Left ventricle myocardium inferior (tissue), 1 donor: ENCODE measurements around the gene KMO. TPM values are rescaled to one million over a fixed set of nuclear protein-coding genes. Genes with fewer than 3 reads are reported as not detected.

Experiments
- DNase-seq: peaks from one replicate; pipeline ENCODE4 v3.0.0-alpha.2; 2020
- H3K27ac ChIP-seq: fragments of 200-600 bp; replicated peaks from 2 replicates; pipeline ENCODE4 v1.8.0; 2021
- H3K27me3 ChIP-seq: fragments of 200-600 bp; 2 replicates; pipeline ENCODE4 v1.8.0; 2021; ENCODE audit warnings: low read depth
- H3K36me3 ChIP-seq: fragments of 200-600 bp; 2 replicates; pipeline ENCODE4 v1.8.0; 2021
- H3K4me1 ChIP-seq: fragments of 200-600 bp; 2 replicates; pipeline ENCODE4 v1.8.0; 2021
- H3K4me3 ChIP-seq: fragments of 200-600 bp; 2 replicates; pipeline ENCODE4 v1.8.0; 2021; ENCODE audit warnings: mild to moderate bottlenecking, moderate library complexity
- H3K9me3 ChIP-seq: fragments of 200-600 bp; replicated peaks from 2 replicates; pipeline ENCODE4 v1.8.0; 2021
- intact Hi-C: fragments of 100-400 bp; cut with micrococcal nuclease; formaldehyde crosslinking; loops from one replicate; pipeline ENCODE4 v1.11.0; 2022
- total RNA-seq: library from RNA; stranded (reverse); fragmentation: NEBNext Ultra II Directional; extraction: Animal tissue kit (Norgen Biotek cat#: 25700); gene quantifications from one replicate; pipeline ENCODE4 v1.2.1, GENCODE V29; 2021
- TF ChIP-seq, protein P1 (sequence below): fragments of 200-600 bp; IDR thresholded peaks from 2 replicates; pipeline ENCODE4 v1.8.0; 2021; ENCODE audit warnings: antibody characterized with exemption, mild to moderate bottlenecking, borderline replicate concordance
- donor health status: DM: no; HTN: yes; CAD: no; lungs with severe emphysema.

The KMO gene
- total RNA-seq, 1 donor from 2014 or later = not detected

DNA sequence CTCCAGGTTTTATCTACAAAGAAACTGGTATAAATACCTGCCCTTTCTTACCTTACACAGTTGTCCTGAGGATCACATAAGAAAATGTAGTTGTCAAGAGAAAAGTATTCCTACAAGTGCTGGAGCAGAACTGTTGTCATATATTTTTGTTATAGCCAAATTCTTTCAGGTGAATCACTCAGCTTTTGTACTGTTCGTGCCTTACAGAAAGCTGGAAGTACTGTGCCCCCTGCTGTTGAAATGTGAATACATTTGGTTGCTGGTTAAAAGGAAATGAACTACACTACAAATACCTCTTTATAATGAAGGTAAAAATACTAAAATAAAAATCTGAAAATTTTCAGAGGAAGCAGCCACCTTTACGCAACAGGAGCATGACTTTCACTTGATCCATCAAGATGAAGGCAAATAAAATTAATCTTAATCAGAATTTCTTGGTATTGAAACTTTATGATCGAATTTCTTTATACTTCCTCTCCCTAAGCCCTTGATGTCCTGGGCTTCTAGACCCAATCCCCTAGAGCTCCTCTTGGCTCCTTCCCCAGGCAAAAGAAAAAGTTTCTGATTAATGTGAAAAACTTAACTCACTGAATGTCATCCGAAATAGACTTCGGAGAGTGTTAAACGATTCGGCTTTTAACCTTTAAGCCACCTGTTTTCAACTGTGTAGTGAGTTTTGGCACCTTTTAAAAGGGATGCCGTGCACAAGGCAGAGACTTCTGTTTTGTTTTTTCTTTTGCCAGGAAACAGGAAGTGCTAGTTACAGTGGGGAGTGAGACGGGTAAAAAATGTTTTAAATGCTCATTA lies 95.5 kb downstream of the KMO start:
- TF ChIP-seq, protein P1, sequence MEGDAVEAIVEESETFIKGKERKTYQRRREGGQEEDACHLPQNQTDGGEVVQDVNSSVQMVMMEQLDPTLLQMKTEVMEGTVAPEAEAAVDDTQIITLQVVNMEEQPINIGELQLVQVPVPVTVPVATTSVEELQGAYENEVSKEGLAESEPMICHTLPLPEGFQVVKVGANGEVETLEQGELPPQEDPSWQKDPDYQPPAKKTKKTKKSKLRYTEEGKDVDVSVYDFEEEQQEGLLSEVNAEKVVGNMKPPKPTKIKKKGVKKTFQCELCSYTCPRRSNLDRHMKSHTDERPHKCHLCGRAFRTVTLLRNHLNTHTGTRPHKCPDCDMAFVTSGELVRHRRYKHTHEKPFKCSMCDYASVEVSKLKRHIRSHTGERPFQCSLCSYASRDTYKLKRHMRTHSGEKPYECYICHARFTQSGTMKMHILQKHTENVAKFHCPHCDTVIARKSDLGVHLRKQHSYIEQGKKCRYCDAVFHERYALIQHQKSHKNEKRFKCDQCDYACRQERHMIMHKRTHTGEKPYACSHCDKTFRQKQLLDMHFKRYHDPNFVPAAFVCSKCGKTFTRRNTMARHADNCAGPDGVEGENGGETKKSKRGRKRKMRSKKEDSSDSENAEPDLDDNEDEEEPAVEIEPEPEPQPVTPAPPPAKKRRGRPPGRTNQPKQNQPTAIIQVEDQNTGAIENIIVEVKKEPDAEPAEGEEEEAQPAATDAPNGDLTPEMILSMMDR = peak; percentile 61
- H3K4me3 ChIP-seq = no peak overlapping the region

DNA sequence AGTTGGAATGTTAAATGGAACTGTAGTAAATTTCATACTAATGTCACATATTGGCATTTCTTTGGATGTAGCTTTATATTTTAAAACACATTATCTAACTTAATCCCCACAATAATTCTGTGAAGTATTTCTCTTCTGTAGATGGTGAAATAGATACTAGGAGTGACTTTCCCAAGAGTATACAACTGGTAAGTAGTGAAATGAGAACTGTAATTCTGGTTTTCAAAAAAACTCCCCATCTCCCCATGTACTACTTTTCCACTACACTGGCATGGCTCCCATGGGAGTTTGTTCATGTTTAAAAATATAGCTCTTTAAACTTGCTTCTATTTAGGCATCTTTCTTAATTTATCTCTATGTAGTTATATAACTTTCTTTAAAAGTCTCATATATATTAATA lies 97.8 kb downstream of the KMO start:
- H3K27ac ChIP-seq = no peak overlapping the region
- TF ChIP-seq, protein P1 = no peak
- no peak for DNase-seq
- intact Hi-C loops = no loop called here
- H3K36me3 ChIP-seq = peaks cover 4% of the 10 kb centered on the region
- no peaks in the 10 kb centered on the region for H3K4me1 ChIP-seq
- no peaks in the 10 kb centered on the region for H3K9me3 ChIP-seq
- H3K4me3 ChIP-seq = no peak overlapping the region
- H3K27me3 ChIP-seq = no peaks in the 10 kb centered on the region

More for the DNA sequence above, 95.5 kb downstream of the KMO start:
- Histone ChIP-seq H3K4me1 (no peaks in the 10 kb centered on the region), H3K36me3 (no peaks in the 10 kb centered on the region), H3K9me3 (no peaks in the 10 kb centered on the region), H3K27ac (no peak overlapping the region), H3K27me3 (no peaks in the 10 kb centered on the region)
- no peak for DNase-seq
- intact Hi-C loops = loop anchor here (10.0 kb wide), 1 partner anchor 93 kb away; the partner anchor contains the start of gene KMO

DNA sequence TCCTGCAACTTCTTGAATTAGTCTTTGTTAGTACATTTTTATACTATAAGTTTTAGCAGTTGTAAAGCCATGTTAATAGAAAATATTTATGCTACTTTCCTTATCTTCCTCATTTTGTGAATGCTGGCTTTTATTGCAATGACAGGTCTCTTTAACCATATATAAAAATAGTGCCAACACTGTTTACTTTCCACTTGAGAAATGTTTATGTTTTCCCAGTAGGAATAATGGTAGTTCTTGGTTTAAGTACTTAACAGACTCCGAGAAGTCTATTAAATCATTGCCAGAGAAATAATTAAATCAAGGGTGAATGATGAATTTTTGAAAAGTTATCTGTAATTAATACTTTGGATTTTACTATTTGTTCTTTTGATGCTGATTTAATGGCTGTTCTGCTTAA lies 98.3 kb downstream of the KMO start:
- Histone ChIP-seq H3K27ac (no peak overlapping the region), H3K9me3 (no peaks in the 10 kb centered on the region), H3K4me1 (no peaks in the 10 kb centered on the region), H3K4me3 (no peak overlapping the region), H3K27me3 (no peaks in the 10 kb centered on the region), H3K36me3 (peaks cover 6% of the 10 kb centered on the region)
- DNase-seq = no peak
- intact Hi-C loops = no loop called here
- TF ChIP-seq, protein P1 = no peak

DNA sequence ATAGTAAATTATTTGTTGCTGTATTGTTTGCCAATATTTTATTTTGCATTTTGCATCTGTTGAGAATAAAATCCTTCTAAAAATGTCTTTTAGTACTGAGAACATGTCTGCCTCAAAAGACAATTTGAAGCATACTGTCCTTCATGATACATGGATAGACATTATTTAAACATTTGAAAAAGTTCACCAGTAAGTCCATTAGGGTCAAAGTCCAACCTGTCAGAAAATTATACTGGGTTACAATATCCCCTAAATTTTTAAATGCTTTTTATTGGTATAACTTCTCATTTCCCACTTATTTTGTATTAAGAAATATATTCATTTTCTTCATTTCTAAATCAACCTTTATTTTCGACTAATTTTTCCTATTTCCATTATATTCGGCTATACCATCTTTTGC lies 98.7 kb downstream of the KMO start:
- TF ChIP-seq, protein P1 = no peak
- Histone ChIP-seq H3K27me3 (no peaks in the 10 kb centered on the region), H3K36me3 (peaks cover 6% of the 10 kb centered on the region), H3K4me3 (no peak overlapping the region), H3K9me3 (no peaks in the 10 kb centered on the region), H3K27ac (no peak overlapping the region), H3K4me1 (no peaks in the 10 kb centered on the region)
- intact Hi-C loops = no loop called here
- no peak for DNase-seq

DNA sequence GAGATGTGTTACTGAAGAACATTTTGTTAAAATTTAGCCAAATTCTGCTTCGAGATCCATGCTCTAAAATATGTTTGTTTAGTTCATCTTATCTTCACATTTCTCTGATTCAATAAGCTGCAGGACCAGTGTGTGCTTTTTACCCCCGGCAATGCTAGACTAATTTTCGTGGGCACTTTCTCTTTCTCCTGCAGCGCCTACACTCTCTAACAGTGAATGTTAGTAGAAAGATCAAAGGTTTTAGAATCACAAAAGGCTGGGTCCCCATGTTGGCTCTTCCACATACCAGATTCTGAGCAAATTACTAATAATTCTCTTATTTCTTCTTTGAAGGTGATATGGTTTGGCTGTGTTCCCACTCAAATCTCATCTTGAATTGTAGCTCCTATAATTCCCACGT lies 99.5 kb downstream of the KMO start:
- Histone ChIP-seq H3K9me3 (no peaks in the 10 kb centered on the region), H3K27ac (no peak overlapping the region), H3K27me3 (no peaks in the 10 kb centered on the region), H3K36me3 (peaks cover 6% of the 10 kb centered on the region), H3K4me3 (no peak overlapping the region), H3K4me1 (no peaks in the 10 kb centered on the region)
- intact Hi-C loops = no loop called here
- TF ChIP-seq, protein P1 = no peak
- no peak for DNase-seq
